Thyroid gland (tissue), 4 donors: ENCODE data around the gene MAPRE3.

ENCODE experiments used
- POLR2A ChIP-seq, 2 donors: fragments of 450-650 bp; IDR thresholded peaks; one replicate each; pipeline ENCODE4 v1.6.1; 2017; ENCODE audit warnings: antibody characterized with exemption in 2 of 2, mild to moderate bottlenecking in 2 of 2, moderate library complexity in 1 of 2
- TF ChIP-seq, protein P1 (sequence below), 6 experiments: fragments of 200-600 bp in 3 of 6; fragments of 450-650 bp in 3 of 6; sonication (generic) in 3 of 6; IDR thresholded peaks; one replicate each; pipeline ENCODE4 v1.5.1; 2016 to 2019; ENCODE audit warnings: antibody characterized with exemption in 6 of 6, mild to moderate bottlenecking in 2 of 6, inconsistent platforms in 1 of 6, moderate library complexity in 1 of 6

DNA sequence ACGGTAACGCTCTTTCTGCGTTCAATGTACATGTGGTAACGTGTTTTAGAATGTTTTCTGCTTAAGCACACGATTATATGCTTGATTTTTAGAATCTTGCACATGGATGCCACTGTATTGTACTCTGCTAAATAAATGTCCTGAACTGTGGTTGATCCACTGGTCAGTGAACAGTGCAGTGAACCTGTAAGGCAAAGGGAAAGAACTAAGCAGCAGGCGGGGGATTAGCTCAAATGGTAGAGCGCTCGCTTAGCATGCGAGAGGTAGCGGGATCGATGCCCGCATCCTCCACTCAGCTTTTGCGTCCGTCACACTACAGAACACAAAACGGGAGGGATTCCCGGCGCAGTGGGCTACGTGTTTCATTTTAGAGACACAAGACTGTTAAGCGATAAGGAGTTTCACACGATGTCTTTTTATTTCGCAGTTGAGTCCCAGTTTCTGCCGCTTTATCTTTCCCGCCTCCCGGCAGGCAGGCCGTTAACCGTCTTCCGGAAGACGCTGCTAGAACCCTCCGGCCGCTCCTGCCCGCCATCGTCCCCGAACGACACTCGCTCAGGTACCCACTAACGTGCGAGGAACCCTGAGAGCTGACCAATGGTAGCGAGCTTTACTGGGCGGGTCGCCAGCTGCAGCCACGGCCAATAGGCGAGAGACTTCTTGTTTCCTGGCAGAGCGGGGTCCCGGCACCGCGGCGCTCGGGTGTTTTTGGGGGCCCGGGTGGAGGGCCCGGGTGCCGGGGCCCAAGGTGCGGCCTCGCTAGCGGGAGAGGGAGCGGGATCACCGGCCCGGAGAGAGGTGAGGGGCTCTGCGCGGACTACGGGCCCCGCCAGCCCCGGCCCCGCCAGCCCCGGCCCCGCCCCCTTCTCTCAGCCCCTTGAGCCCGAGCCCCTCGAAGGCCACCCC is 80.8 kb downstream of the MAPRE3 start, which contains the start of gene AGBL5:
- TF ChIP-seq POLR2A (IDR thresholded peaks at IDR 0.05), result peak in 1 of 2 donors; percentile 74
- TF ChIP-seq, protein P1, sequence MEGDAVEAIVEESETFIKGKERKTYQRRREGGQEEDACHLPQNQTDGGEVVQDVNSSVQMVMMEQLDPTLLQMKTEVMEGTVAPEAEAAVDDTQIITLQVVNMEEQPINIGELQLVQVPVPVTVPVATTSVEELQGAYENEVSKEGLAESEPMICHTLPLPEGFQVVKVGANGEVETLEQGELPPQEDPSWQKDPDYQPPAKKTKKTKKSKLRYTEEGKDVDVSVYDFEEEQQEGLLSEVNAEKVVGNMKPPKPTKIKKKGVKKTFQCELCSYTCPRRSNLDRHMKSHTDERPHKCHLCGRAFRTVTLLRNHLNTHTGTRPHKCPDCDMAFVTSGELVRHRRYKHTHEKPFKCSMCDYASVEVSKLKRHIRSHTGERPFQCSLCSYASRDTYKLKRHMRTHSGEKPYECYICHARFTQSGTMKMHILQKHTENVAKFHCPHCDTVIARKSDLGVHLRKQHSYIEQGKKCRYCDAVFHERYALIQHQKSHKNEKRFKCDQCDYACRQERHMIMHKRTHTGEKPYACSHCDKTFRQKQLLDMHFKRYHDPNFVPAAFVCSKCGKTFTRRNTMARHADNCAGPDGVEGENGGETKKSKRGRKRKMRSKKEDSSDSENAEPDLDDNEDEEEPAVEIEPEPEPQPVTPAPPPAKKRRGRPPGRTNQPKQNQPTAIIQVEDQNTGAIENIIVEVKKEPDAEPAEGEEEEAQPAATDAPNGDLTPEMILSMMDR (IDR thresholded peaks at IDR 0.05), result peak in 1 of 6 experiments; percentile 3
